OCI-LY7 (cell line): ENCODE measurements around the gene ZEB1. TPM values are rescaled to one million over a fixed set of nuclear protein-coding genes. Genes with fewer than 3 reads are reported as not detected.

Source experiments
- BruUV-seq: library from RNA; stranded (reverse); fragments of 400-500 nt; replicated peaks from 2 replicates; lab custom pipeline; 2021; lab: Mats Ljungman, UMichigan
- CTCF ChIA-PET: fragments of 300-600 bp; sonication (Branson Sonifier 250); formaldehyde crosslinking; loops from one replicate; lab custom pipeline; 2022; ENCODE audit warnings: antibody characterized with exemption; ENCODE audit not compliant: unreplicated experiment; lab: Charles Lee
- POLR2A ChIA-PET: fragments of 300-600 bp; sonication (Branson Sonifier 250); formaldehyde crosslinking; loops from one replicate; lab custom pipeline; 2022; ENCODE audit warnings: antibody characterized with exemption; lab: Charles Lee
- DNase-seq: peaks from one replicate; pipeline ENCODE4 v3.0.0-alpha.2; 2015; ENCODE audit warnings: low spot score
- H2AFZ ChIP-seq: fragments of 200-600 bp; sonication (generic), shearing (Covaris generic); 2 replicates; pipeline ENCODE4 v1.6.1; 2014; ENCODE audit warnings: mild to moderate bottlenecking, antibody characterized with exemption, low read length, moderate library complexity
- H3K27ac ChIP-seq: fragments of 200-600 bp; sonication (generic); 2 replicates; pipeline ENCODE4 v1.5.1; 2014; ENCODE audit warnings: mixed run types, low read depth, mild to moderate bottlenecking, moderate library complexity, low read length, inconsistent platforms; ENCODE audit not compliant: poor library complexity, severe bottlenecking
- H3K36me3 ChIP-seq: fragments of 200-600 bp; sonication (generic); 2 replicates; pipeline ENCODE4 v1.6.1; 2014; ENCODE audit warnings: mild to moderate bottlenecking, antibody characterized with exemption, low read length, moderate library complexity, mixed read lengths; ENCODE audit not compliant: insufficient read depth
- H3K4me1 ChIP-seq: fragments of 200-600 bp; sonication (generic); 2 replicates; pipeline ENCODE4 v1.5.1; 2014; ENCODE audit warnings: mild to moderate bottlenecking, low read length; ENCODE audit not compliant: insufficient read depth, poor library complexity, severe bottlenecking
- H3K4me2 ChIP-seq: fragments of 200-600 bp; sonication (generic); 2 replicates; pipeline ENCODE4 v1.6.1; 2014; ENCODE audit warnings: mild to moderate bottlenecking, low read length
- H3K4me3 ChIP-seq: fragments of 200-600 bp; sonication (generic); 2 replicates; pipeline ENCODE4 v1.5.1; 2014; ENCODE audit warnings: mild to moderate bottlenecking, low read depth, low read length; ENCODE audit not compliant: poor library complexity, severe bottlenecking
- H3K79me2 ChIP-seq: fragments of 200-600 bp; sonication (generic); 2 replicates; pipeline ENCODE4 v1.6.1; 2016; ENCODE audit warnings: low read depth, mild to moderate bottlenecking, low read length, moderate library complexity, mixed read lengths; ENCODE audit not compliant: insufficient read depth
- H3K9me2 ChIP-seq: fragments of 200-600 bp; sonication (generic); 2 replicates; pipeline ENCODE4 v1.6.1; 2016; ENCODE audit warnings: mild to moderate bottlenecking, low read length, mixed read lengths; ENCODE audit not compliant: insufficient read depth
- H3K9me3 ChIP-seq: fragments of 200-600 bp; sonication (generic); 2 replicates; pipeline ENCODE4 v1.6.1; 2014; ENCODE audit warnings: mild to moderate bottlenecking, mixed run types, low read length, mixed read lengths
- H4K20me1 ChIP-seq: fragments of 200-600 bp; sonication (generic); 2 replicates; pipeline ENCODE4 v1.6.1; 2014; ENCODE audit warnings: mild to moderate bottlenecking, antibody characterized with exemption, low read length, moderate library complexity, mixed read lengths; ENCODE audit not compliant: insufficient read depth
- CTCF ChIP-seq: fragments of 200-600 bp; sonication (generic); conservative IDR thresholded peaks from 2 replicates; pipeline ENCODE4 v1.5.1; 2014; ENCODE audit warnings: mild to moderate bottlenecking, antibody characterized with exemption, low read length, moderate library complexity, mixed read lengths
- EZH2phosphoT487 ChIP-seq: fragments of 200-600 bp; sonication (generic); IDR thresholded peaks from 2 replicates; pipeline ENCODE4 v1.6.1; 2018; ENCODE audit warnings: low read depth, borderline replicate concordance, mild to moderate bottlenecking, mixed run types, antibody characterized with exemption, low read length, moderate library complexity, mixed read lengths
- intact Hi-C: fragments of 100-400 bp; cut with micrococcal nuclease; formaldehyde crosslinking; loops from one replicate; pipeline ENCODE4 v1.10.0; 2022; ENCODE audit not compliant: unreplicated experiment
- total RNA-seq, 2 experiments: library from RNA; depleted of rRNA in 1 of 2; stranded (reverse); fragments of >200 nt in 1 of 2; shearing (Covaris generic) in 1 of 2; gene quantifications; 2 replicates each; pipeline ENCODE4 v1.2.3, GENCODE V29; 2014 to 2022

The ZEB1 gene
- total RNA-seq, 2 experiments from 2014 or later = 33.2 to 41.9 TPM

GRCh38 chr10:31341552-31341951 is 22.5 kb downstream of the ZEB1 start:
- ChIA-PET POLR2A (interaction anchor here (0.6 to 2.0 kb wide), 4 partner anchors 8 to 17 kb away, joined by 4 to 11 read pairs (median 8); no protein-coding TSS in a partner anchor), CTCF (no interaction called here)
- intact Hi-C loops = no loop called here
- H3K4me3 ChIP-seq = no peak overlapping the region
- peaks cover 4% of the 10 kb centered on the region for H3K4me1 ChIP-seq
- TF ChIP-seq EZH2phosphoT487 (no peak), CTCF (no peak)
- no peaks in the 10 kb centered on the region for H3K36me3 ChIP-seq
- no peaks in the 10 kb centered on the region for H3K9me3 ChIP-seq
- peaks cover 28% of the 10 kb centered on the region for H4K20me1 ChIP-seq
- H3K27ac ChIP-seq = no peak overlapping the region
- no peaks in the 10 kb centered on the region for H3K9me2 ChIP-seq
- H2AFZ ChIP-seq = no peak overlapping the region
- DNase-seq = no peak
- BruUV-seq = no TSS peak
- peaks cover 94% of the 10 kb centered on the region for H3K79me2 ChIP-seq
- no peak overlapping the region for H3K4me2 ChIP-seq

GRCh38 chr10:31343009-31343408 is 24.0 kb downstream of the ZEB1 start:
- Histone ChIP-seq H3K79me2 (peaks cover 95% of the 10 kb centered on the region), H4K20me1 (peaks cover 36% of the 10 kb centered on the region), H3K4me3 (no peak overlapping the region)

More at GRCh38 chr10:31343009-31343408, 24.0 kb downstream of the ZEB1 start:
- Histone ChIP-seq H3K27ac (no peak overlapping the region), H2AFZ (no peak overlapping the region), H3K4me1 (peaks cover 4% of the 10 kb centered on the region), H3K36me3 (no peaks in the 10 kb centered on the region), H3K9me3 (no peaks in the 10 kb centered on the region), H3K9me2 (no peaks in the 10 kb centered on the region), H3K4me2 (no peak overlapping the region)
- BruUV-seq = no TSS peak
- TF ChIP-seq CTCF (no peak), EZH2phosphoT487 (no peak)
- DNase-seq = no peak
- CTCF ChIA-PET = no interaction called here
- POLR2A ChIA-PET = interaction anchor here (0.9 to 1.8 kb wide), 4 partner anchors 10 to 13 kb away, joined by 4 to 10 read pairs (median 6); no protein-coding TSS in a partner anchor
- intact Hi-C loops = no loop called here
